Stimulated activated CD8-positive, alpha-beta memory T cell treated with anti-CD3 and anti-CD28 coated beads, Interleukin-2, amount 100 ng/mL, for 1 hour (primary cell): ENCODE results near the gene NOM1.
"Not testable (repeated sequence)": the region's sequence is repeated elsewhere in the genome, so short reads cannot be mapped to it uniquely, and the experiment has no call there.

Experiments used
- DNase-seq, 2 donors: peaks; one replicate each; pipeline ENCODE4 v3.0.0-alpha.2; 2020; ENCODE audit warnings: low read depth in 2 of 2

Gene NOM1

GRCh38 chr7:156949541-156950380, at the start of gene NOM1:
Gene NOM1 (plus strand): TSS chr7:156949712. CDS start chr7:156949738, 26 bp downstream.
- DNase-seq, result peak; percentile 81 to 86

GRCh38 chr7:156900093-156900492, 49.4 kb upstream of the NOM1 start:
- DNase-seq, result not testable (repeated sequence)

GRCh38 chr7:156903232-156903909, 46.1 kb upstream of the NOM1 start:
- DNase-seq, result peak in 1 of 2 donors; percentile 18

- no peak for DNase-seq
Measured at GRCh38 chr7:156906200-156906649, 43.3 kb upstream of the NOM1 start.

- DNase-seq, result no peak
Measured at GRCh38 chr7:156907656-156908055, 41.9 kb upstream of the NOM1 start.

- DNase-seq, result not testable (repeated sequence)
Measured at GRCh38 chr7:156909574-156910252, 39.8 kb upstream of the NOM1 start.

GRCh38 chr7:156918635-156919034, 30.9 kb upstream of the NOM1 start:
- no peak for DNase-seq

- DNase-seq, result no peak
Measured at GRCh38 chr7:156919132-156919713, 30.3 kb upstream of the NOM1 start.

GRCh38 chr7:156920076-156920475, 29.4 kb upstream of the NOM1 start:
- DNase-seq, result no peak

- not testable (repeated sequence) for DNase-seq
Measured at GRCh38 chr7:156920487-156921373, 28.8 kb upstream of the NOM1 start.

- not testable (repeated sequence) for DNase-seq
Measured at GRCh38 chr7:156922304-156922703, 27.2 kb upstream of the NOM1 start.

- not testable (repeated sequence) for DNase-seq
Measured at GRCh38 chr7:156925821-156926220, 23.7 kb upstream of the NOM1 start.

- DNase-seq, result no peak
Measured at GRCh38 chr7:156927571-156928405, 21.7 kb upstream of the NOM1 start.

- no peak for DNase-seq
Measured at GRCh38 chr7:156928406-156928747, 21.1 kb upstream of the NOM1 start.

- DNase-seq, result no peak
Measured at GRCh38 chr7:156929789-156930539, 19.5 kb upstream of the NOM1 start.

GRCh38 chr7:156932006-156932405, 17.5 kb upstream of the NOM1 start:
- no peak for DNase-seq

GRCh38 chr7:156935250-156935649, 14.3 kb upstream of the NOM1 start:
- DNase-seq, result no peak

- not testable (repeated sequence) for DNase-seq
Measured at GRCh38 chr7:156936766-156937165, 12.7 kb upstream of the NOM1 start.

- DNase-seq, result no peak
Measured at GRCh38 chr7:156940421-156941122, 8.9 kb upstream of the NOM1 start.
